H1 (cell line): ENCODE results near the gene KCNJ9. TPM values are rescaled to one million over a fixed set of nuclear protein-coding genes. Genes with fewer than 3 reads are reported as not detected.

Experiments used
- KDM4A ChIP-seq: IDR thresholded peaks from one replicate; pipeline ENCODE4 v1.7.1; 2012; ENCODE audit warnings: low read depth, mild to moderate bottlenecking, moderate library complexity, low read length, inconsistent platforms; ENCODE audit not compliant: severe bottlenecking
- NANOG ChIP-seq: IDR thresholded peaks from 2 replicates; pipeline ENCODE4 v1.6.1; 2011; ENCODE audit warnings: low read length, low read depth, mild to moderate bottlenecking, inconsistent platforms; ENCODE audit not compliant: insufficient read depth, poor library complexity, severe bottlenecking
- SIX5 ChIP-seq: IDR thresholded peaks from 2 replicates; pipeline ENCODE4 v1.6.1; 2011; ENCODE audit warnings: mild to moderate bottlenecking, low read depth, low read length
- YY1 ChIP-seq: IDR thresholded peaks from 2 replicates; pipeline ENCODE4 v1.6.1; 2011; ENCODE audit warnings: low read depth, mild to moderate bottlenecking, low read length
- polyA plus RNA-seq, 7 experiments: library from polyadenylated mRNA; depleted of rRNA in 3 of 7; stranded (reverse) in 5 of 7; unstranded in 2 of 7; fragments of >200 nt in 5 of 7; fragments of 200-250 nt in 2 of 7; gene quantifications; 1 replicate in 5 of 7; 2 replicates in 1 of 7; 4 replicates in 1 of 7; pipeline versions ENCODE4 v1.2.1 to v1.2.3, GENCODE V29; 2011 to 2013; ENCODE audit warnings: missing spikeins in 2 of 7, mixed read lengths in 2 of 7
- total RNA-seq: library from RNA; stranded (reverse); fragmentation: NEBNext Ultra II Directional; extraction: Animal tissue kit (Norgen Biotek cat#: 25700); gene quantifications from 2 replicates; pipeline ENCODE4 v1.2.1, GENCODE V29; 2021
- TF ChIP-seq, protein P1 (sequence below): fragments of 300-600 bp; sonication (generic); IDR thresholded peaks from 2 replicates; pipeline ENCODE4 v1.7.1; 2012; ENCODE audit warnings: low read length, moderate library complexity, mild to moderate bottlenecking, inconsistent platforms; ENCODE audit not compliant: insufficient replicate concordance

Gene KCNJ9
- total and polyA plus RNA-seq, 2 of the 8 experiments (the other 6 are each of a cell fraction or from before 2014, with no cell fraction given): 0.02 to 0.13 TPM

- TF ChIP-seq, protein P1, sequence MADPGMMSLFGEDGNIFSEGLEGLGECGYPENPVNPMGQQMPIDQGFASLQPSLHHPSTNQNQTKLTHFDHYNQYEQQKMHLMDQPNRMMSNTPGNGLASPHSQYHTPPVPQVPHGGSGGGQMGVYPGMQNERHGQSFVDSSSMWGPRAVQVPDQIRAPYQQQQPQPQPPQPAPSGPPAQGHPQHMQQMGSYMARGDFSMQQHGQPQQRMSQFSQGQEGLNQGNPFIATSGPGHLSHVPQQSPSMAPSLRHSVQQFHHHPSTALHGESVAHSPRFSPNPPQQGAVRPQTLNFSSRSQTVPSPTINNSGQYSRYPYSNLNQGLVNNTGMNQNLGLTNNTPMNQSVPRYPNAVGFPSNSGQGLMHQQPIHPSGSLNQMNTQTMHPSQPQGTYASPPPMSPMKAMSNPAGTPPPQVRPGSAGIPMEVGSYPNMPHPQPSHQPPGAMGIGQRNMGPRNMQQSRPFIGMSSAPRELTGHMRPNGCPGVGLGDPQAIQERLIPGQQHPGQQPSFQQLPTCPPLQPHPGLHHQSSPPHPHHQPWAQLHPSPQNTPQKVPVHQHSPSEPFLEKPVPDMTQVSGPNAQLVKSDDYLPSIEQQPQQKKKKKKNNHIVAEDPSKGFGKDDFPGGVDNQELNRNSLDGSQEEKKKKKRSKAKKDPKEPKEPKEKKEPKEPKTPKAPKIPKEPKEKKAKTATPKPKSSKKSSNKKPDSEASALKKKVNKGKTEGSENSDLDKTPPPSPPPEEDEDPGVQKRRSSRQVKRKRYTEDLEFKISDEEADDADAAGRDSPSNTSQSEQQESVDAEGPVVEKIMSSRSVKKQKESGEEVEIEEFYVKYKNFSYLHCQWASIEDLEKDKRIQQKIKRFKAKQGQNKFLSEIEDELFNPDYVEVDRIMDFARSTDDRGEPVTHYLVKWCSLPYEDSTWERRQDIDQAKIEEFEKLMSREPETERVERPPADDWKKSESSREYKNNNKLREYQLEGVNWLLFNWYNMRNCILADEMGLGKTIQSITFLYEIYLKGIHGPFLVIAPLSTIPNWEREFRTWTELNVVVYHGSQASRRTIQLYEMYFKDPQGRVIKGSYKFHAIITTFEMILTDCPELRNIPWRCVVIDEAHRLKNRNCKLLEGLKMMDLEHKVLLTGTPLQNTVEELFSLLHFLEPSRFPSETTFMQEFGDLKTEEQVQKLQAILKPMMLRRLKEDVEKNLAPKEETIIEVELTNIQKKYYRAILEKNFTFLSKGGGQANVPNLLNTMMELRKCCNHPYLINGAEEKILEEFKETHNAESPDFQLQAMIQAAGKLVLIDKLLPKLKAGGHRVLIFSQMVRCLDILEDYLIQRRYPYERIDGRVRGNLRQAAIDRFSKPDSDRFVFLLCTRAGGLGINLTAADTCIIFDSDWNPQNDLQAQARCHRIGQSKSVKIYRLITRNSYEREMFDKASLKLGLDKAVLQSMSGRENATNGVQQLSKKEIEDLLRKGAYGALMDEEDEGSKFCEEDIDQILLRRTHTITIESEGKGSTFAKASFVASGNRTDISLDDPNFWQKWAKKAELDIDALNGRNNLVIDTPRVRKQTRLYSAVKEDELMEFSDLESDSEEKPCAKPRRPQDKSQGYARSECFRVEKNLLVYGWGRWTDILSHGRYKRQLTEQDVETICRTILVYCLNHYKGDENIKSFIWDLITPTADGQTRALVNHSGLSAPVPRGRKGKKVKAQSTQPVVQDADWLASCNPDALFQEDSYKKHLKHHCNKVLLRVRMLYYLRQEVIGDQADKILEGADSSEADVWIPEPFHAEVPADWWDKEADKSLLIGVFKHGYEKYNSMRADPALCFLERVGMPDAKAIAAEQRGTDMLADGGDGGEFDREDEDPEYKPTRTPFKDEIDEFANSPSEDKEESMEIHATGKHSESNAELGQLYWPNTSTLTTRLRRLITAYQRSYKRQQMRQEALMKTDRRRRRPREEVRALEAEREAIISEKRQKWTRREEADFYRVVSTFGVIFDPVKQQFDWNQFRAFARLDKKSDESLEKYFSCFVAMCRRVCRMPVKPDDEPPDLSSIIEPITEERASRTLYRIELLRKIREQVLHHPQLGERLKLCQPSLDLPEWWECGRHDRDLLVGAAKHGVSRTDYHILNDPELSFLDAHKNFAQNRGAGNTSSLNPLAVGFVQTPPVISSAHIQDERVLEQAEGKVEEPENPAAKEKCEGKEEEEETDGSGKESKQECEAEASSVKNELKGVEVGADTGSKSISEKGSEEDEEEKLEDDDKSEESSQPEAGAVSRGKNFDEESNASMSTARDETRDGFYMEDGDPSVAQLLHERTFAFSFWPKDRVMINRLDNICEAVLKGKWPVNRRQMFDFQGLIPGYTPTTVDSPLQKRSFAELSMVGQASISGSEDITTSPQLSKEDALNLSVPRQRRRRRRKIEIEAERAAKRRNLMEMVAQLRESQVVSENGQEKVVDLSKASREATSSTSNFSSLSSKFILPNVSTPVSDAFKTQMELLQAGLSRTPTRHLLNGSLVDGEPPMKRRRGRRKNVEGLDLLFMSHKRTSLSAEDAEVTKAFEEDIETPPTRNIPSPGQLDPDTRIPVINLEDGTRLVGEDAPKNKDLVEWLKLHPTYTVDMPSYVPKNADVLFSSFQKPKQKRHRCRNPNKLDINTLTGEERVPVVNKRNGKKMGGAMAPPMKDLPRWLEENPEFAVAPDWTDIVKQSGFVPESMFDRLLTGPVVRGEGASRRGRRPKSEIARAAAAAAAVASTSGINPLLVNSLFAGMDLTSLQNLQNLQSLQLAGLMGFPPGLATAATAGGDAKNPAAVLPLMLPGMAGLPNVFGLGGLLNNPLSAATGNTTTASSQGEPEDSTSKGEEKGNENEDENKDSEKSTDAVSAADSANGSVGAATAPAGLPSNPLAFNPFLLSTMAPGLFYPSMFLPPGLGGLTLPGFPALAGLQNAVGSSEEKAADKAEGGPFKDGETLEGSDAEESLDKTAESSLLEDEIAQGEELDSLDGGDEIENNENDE: no peak
- no peak for TF ChIP-seq YY1
- no peak for TF ChIP-seq SIX5
- TF ChIP-seq KDM4A: no peak
- no peak for TF ChIP-seq NANOG
Observed at GRCh38 chr1:160086456-160086892, 5.1 kb downstream of the KCNJ9 start (continued).
